A673 (cell line): ENCODE results near the gene TRPM1.

Experiments used
- CTCF ChIP-seq: fragments of 300-800, 200-600 bp; sonication (generic); conservative IDR thresholded peaks from 2 replicates; pipeline ENCODE4 v1.5.1; 2017; ENCODE audit warnings: low read depth, mild to moderate bottlenecking, antibody characterized with exemption, low read length, moderate library complexity, mixed read lengths
- EZH2 ChIP-seq: fragments of 200-600 bp; sonication (generic); IDR thresholded peaks from 2 replicates; pipeline ENCODE4 v1.6.1; 2017; ENCODE audit warnings: borderline replicate concordance, low read depth, mild to moderate bottlenecking, mixed read lengths, antibody characterized with exemption, low read length; ENCODE audit not compliant: poor library complexity, severe bottlenecking

- no peak for TF ChIP-seq CTCF
- no peak for TF ChIP-seq EZH2
Observed at GRCh38 chr15:31051496-31052080, 49.9 kb downstream of the TRPM1 start.
